GM21423 (cell line): Measurements from ENCODE around the gene ATAD3B.

Source experiments
- ATAC-seq: cut with Tn5 transposase; IDR thresholded peaks from one replicate; pipeline ENCODE4 v1.9.1; 2021; ENCODE audit warnings: mild to moderate bottlenecking, moderate library complexity; ENCODE audit not compliant: unreplicated experiment

The ATAD3B gene

GRCh38 chr1:1542766-1543705 is 71.5 kb downstream of the ATAD3B start:
- no peak for ATAC-seq

GRCh38 chr1:1543706-1544099 is 72.1 kb downstream of the ATAD3B start:
- ATAC-seq, result no peak

GRCh38 chr1:1544544-1544943 is 73.0 kb downstream of the ATAD3B start:
- no peak for ATAC-seq
